Esophagus muscularis mucosa (tissue), 4 donors: ENCODE measurements around the gene TSNAXIP1.

ENCODE experiments used
- EP300 ChIP-seq: sonication (generic); formaldehyde crosslinking; IDR thresholded peaks from one replicate; pipeline ENCODE4 v1.6.1; 2017; ENCODE audit warnings: antibody characterized with exemption
- POLR2A ChIP-seq: fragments of 450-650 bp; IDR thresholded peaks from one replicate; pipeline ENCODE4 v1.6.1; 2017; ENCODE audit warnings: antibody characterized with exemption, moderate library complexity, mild to moderate bottlenecking, low read depth
- POLR2AphosphoS5 ChIP-seq, 2 donors: sonication (generic); formaldehyde crosslinking; IDR thresholded peaks; one replicate each; pipeline ENCODE4 v1.6.1; 2017; ENCODE audit warnings: antibody characterized with exemption in 2 of 2
- TF ChIP-seq, protein P1 (sequence below), 3 experiments: fragments of 200-600 bp in 2 of 3; fragments of 450-650 bp in 1 of 3; sonication (generic) in 2 of 3; IDR thresholded peaks; one replicate each; pipeline ENCODE4 v1.5.1; 2017 to 2019; ENCODE audit warnings: antibody characterized with exemption in 3 of 3, mild to moderate bottlenecking in 2 of 3, moderate library complexity in 1 of 3

- TF ChIP-seq, protein P1, sequence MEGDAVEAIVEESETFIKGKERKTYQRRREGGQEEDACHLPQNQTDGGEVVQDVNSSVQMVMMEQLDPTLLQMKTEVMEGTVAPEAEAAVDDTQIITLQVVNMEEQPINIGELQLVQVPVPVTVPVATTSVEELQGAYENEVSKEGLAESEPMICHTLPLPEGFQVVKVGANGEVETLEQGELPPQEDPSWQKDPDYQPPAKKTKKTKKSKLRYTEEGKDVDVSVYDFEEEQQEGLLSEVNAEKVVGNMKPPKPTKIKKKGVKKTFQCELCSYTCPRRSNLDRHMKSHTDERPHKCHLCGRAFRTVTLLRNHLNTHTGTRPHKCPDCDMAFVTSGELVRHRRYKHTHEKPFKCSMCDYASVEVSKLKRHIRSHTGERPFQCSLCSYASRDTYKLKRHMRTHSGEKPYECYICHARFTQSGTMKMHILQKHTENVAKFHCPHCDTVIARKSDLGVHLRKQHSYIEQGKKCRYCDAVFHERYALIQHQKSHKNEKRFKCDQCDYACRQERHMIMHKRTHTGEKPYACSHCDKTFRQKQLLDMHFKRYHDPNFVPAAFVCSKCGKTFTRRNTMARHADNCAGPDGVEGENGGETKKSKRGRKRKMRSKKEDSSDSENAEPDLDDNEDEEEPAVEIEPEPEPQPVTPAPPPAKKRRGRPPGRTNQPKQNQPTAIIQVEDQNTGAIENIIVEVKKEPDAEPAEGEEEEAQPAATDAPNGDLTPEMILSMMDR (IDR thresholded peaks at IDR 0.05), result no peak
- no peak for TF ChIP-seq EP300
- no peak for TF ChIP-seq POLR2A
- no peak for TF ChIP-seq POLR2AphosphoS5 (IDR thresholded peaks at IDR 0.05)
These were observed 23.4 kb upstream of the TSNAXIP1 start for GRCh38 chr16:67783353-67783725.
